IMR-90 (cell line): ENCODE measurements around the gene NEUROD6. TPM values are rescaled to one million over a fixed set of nuclear protein-coding genes. Genes with fewer than 3 reads are reported as not detected.

ENCODE experiments used
- ATAC-seq: fragments of 200-7000 bp; cut with Tn5 transposase; 2 replicates; pipeline ENCODE4 v1.9.1; 2020; ENCODE audit warnings: low read depth, mild to moderate bottlenecking, moderate library complexity
- BruUV-seq: library from RNA; stranded (reverse); fragments of 400-500 nt; replicated peaks from 2 replicates; lab custom pipeline; 2021; lab: Mats Ljungman, UMichigan
- CTCF ChIA-PET: fragments of 300-600 bp; formaldehyde crosslinking; extraction: SDS; loops from one replicate; lab custom pipeline; 2021; ENCODE audit warnings: antibody characterized with exemption; lab: Yijun Ruan, JAX
- POLR2A ChIA-PET: fragments of 300-600 bp; sonication (Branson Sonifier 250); formaldehyde crosslinking; loops from one replicate; lab custom pipeline; 2022; ENCODE audit warnings: antibody characterized with exemption; ENCODE audit not compliant: unreplicated experiment; lab: Charles Lee
- DNase-seq: peaks from one replicate; pipeline ENCODE4 v3.0.0; 2013
- H2AFZ ChIP-seq: replicated peaks from 2 replicates; pipeline ENCODE3; 2013; ENCODE audit warnings: low read length, mild to moderate bottlenecking; ENCODE audit not compliant: poor library complexity
- H2AK5ac ChIP-seq: 2 replicates; pipeline ENCODE4 v1.6.1; 2013; ENCODE audit warnings: low read depth, low read length, inconsistent platforms
- H2AK9ac ChIP-seq: replicated peaks from 2 replicates; pipeline ENCODE3; 2013; ENCODE audit warnings: mild to moderate bottlenecking, low read depth, low read length, moderate library complexity; ENCODE audit not compliant: poor library complexity
- H2BK120ac ChIP-seq: 2 replicates; pipeline ENCODE4 v1.6.1; 2013; ENCODE audit warnings: low read depth, low read length, inconsistent platforms
- H2BK15ac ChIP-seq: 3 replicates; pipeline ENCODE4 v1.6.1; 2013; ENCODE audit warnings: low read depth, low read length, inconsistent platforms
- H2BK20ac ChIP-seq: 2 replicates; pipeline ENCODE4 v1.6.1; 2013; ENCODE audit warnings: low read depth, mild to moderate bottlenecking, inconsistent platforms, low read length, moderate library complexity
- H2BK5ac ChIP-seq: 2 replicates; pipeline ENCODE4 v1.6.1; 2013; ENCODE audit warnings: mild to moderate bottlenecking, low read depth, low read length, inconsistent platforms; ENCODE audit not compliant: poor library complexity, severe bottlenecking
- H3K14ac ChIP-seq: replicated peaks from 2 replicates; pipeline ENCODE4 v1.6.1; 2013; ENCODE audit warnings: low read depth, low read length, inconsistent platforms
- H3K18ac ChIP-seq: 2 replicates; pipeline ENCODE4 v1.6.1; 2013; ENCODE audit warnings: low read depth, low read length, control low read depth
- H3K23ac ChIP-seq: 2 replicates; pipeline ENCODE4 v1.6.1; 2013; ENCODE audit warnings: low read depth, low read length, inconsistent platforms
- H3K27ac ChIP-seq: 2 replicates; pipeline ENCODE4 v1.5.1; 2013; ENCODE audit warnings: mild to moderate bottlenecking, control low read depth, low read length; ENCODE audit not compliant: insufficient read depth
- H3K27me3 ChIP-seq: 2 replicates; pipeline ENCODE4 v1.6.1; 2013; ENCODE audit warnings: low read length; ENCODE audit not compliant: control insufficient read depth, insufficient read depth
- H3K36me3 ChIP-seq: 2 replicates; pipeline ENCODE4 v1.6.1; 2013; ENCODE audit warnings: low read length, mixed read lengths; ENCODE audit not compliant: control insufficient read depth, insufficient read depth
- H3K4ac ChIP-seq: 2 replicates; pipeline ENCODE4 v1.6.1; 2013; ENCODE audit warnings: low read depth, low read length, inconsistent platforms
- H3K4me1 ChIP-seq: 2 replicates; pipeline ENCODE4 v1.6.1; 2013; ENCODE audit warnings: low read length, mixed read lengths; ENCODE audit not compliant: control insufficient read depth, insufficient read depth
- H3K4me2 ChIP-seq: 2 replicates; pipeline ENCODE4 v1.6.1; 2013; ENCODE audit warnings: low read depth, mild to moderate bottlenecking, control low read depth, low read length, moderate library complexity
- H3K4me3 ChIP-seq: 2 replicates; pipeline ENCODE4 v1.5.1; 2013; ENCODE audit warnings: low read depth, mild to moderate bottlenecking, control low read depth, low read length, moderate library complexity; ENCODE audit not compliant: insufficient read depth
- H3K56ac ChIP-seq: 2 replicates; pipeline ENCODE4 v1.6.1; 2013; ENCODE audit warnings: low read length, inconsistent platforms; ENCODE audit not compliant: insufficient read depth; ENCODE audit errors: extremely low read depth
- H3K79me1 ChIP-seq, 2 experiments: 2 replicates each; pipeline ENCODE4 v1.6.1; 2013; ENCODE audit warnings: low read length in 2 of 2, inconsistent platforms in 1 of 2, low read depth in 1 of 2
- H3K9ac ChIP-seq: 2 replicates; pipeline ENCODE4 v1.6.1; 2013; ENCODE audit warnings: low read depth, low read length, control low read depth
- H3K9me1 ChIP-seq: 2 replicates; pipeline ENCODE4 v1.6.1; 2013; ENCODE audit warnings: low read length, inconsistent platforms; ENCODE audit not compliant: insufficient read depth
- H3K9me3 ChIP-seq: 2 replicates; pipeline ENCODE4 v1.6.1; 2013; ENCODE audit warnings: low read length; ENCODE audit not compliant: control insufficient read depth, insufficient read depth
- H4K20me1 ChIP-seq: 2 replicates; pipeline ENCODE4 v1.6.1; 2013; ENCODE audit warnings: low read length, inconsistent platforms; ENCODE audit not compliant: insufficient read depth
- H4K5ac ChIP-seq: 2 replicates; pipeline ENCODE4 v1.6.1; 2013; ENCODE audit warnings: mild to moderate bottlenecking, low read depth, low read length, control low read depth
- H4K8ac ChIP-seq, 2 experiments: 2 replicates each; pipeline ENCODE4 v1.6.1; 2013; ENCODE audit warnings: low read depth in 2 of 2, low read length in 2 of 2, control low read depth in 1 of 2, inconsistent platforms in 1 of 2
- H4K91ac ChIP-seq: 2 replicates; pipeline ENCODE4 v1.6.1; 2013; ENCODE audit warnings: low read depth, low read length, inconsistent platforms; ENCODE audit not compliant: insufficient read depth
- BHLHE40 ChIP-seq: fragments of 150-350 bp; IDR thresholded peaks from 2 replicates; pipeline ENCODE4 v1.6.1; 2016; ENCODE audit warnings: mild to moderate bottlenecking, low read depth, low read length
- CHD1 ChIP-seq: IDR thresholded peaks from 2 replicates; pipeline ENCODE4 v1.6.1; 2012; ENCODE audit warnings: low read depth, low read length, improper control_type of control experiment
- CTCF ChIP-seq: conservative IDR thresholded peaks from 2 replicates; pipeline ENCODE4 v1.5.1; 2012; ENCODE audit warnings: mild to moderate bottlenecking, low read depth, low read length, improper control_type of control experiment
- ELK1 ChIP-seq: fragments of 150-350 bp; IDR thresholded peaks from 2 replicates; pipeline ENCODE4 v1.6.1; 2016; ENCODE audit warnings: low read depth, mild to moderate bottlenecking, low read length, moderate library complexity, borderline replicate concordance
- MAFK ChIP-seq: IDR thresholded peaks from 2 replicates; pipeline ENCODE4 v1.6.1; 2012; ENCODE audit warnings: low read depth, low read length, improper control_type of control experiment
- MAZ ChIP-seq: IDR thresholded peaks from 2 replicates; pipeline ENCODE4 v1.6.1; 2012; ENCODE audit warnings: low read depth, mild to moderate bottlenecking, low read length, improper control_type of control experiment, moderate library complexity, borderline replicate concordance
- MXI1 ChIP-seq: IDR thresholded peaks from 2 replicates; pipeline ENCODE4 v1.6.1; 2012; ENCODE audit warnings: low read depth, mild to moderate bottlenecking, low read length, moderate library complexity, borderline replicate concordance
- NFE2L2 ChIP-seq: fragments of 150-350 bp; IDR thresholded peaks from 2 replicates; pipeline ENCODE4 v1.6.1; 2016; ENCODE audit warnings: low read depth, mild to moderate bottlenecking, low read length
- POLR2A ChIP-seq: IDR thresholded peaks from 2 replicates; pipeline ENCODE4 v1.6.1; 2012; ENCODE audit warnings: mild to moderate bottlenecking, low read depth, low read length
- RCOR1 ChIP-seq: IDR thresholded peaks from 2 replicates; pipeline ENCODE4 v1.6.1; 2012; ENCODE audit warnings: mild to moderate bottlenecking, low read length, improper control_type of control experiment; ENCODE audit not compliant: insufficient replicate concordance
- SMC3 ChIP-seq: fragments of 150-350 bp; IDR thresholded peaks from 2 replicates; pipeline ENCODE4 v1.6.1; 2016; ENCODE audit warnings: low read depth, mild to moderate bottlenecking, antibody characterized with exemption, low read length, moderate library complexity
- USF2 ChIP-seq: fragments of 150-350 bp; IDR thresholded peaks from 2 replicates; pipeline ENCODE4 v1.6.1; 2017; ENCODE audit warnings: mild to moderate bottlenecking, antibody characterized with exemption, low read length, low read depth
- WGBS, 2 experiments: methylation state at CpG; one replicate each; pipeline versions ENCODE4 v1.1.5 to v1.1.7; 2013; ENCODE audit warnings: missing lambda C conversion rate in 2 of 2; ENCODE audit not compliant: insufficient read length in 1 of 2; ENCODE audit errors: extremely low coverage in 2 of 2; 5-methylcytosine and 5-hydroxymethylcytosine counted together
- dilution Hi-C: fragments of 300-500 bp; cut with HindIII; formaldehyde crosslinking; loops from one replicate; pipeline ENCODE4 v1.14.3; 2018; ENCODE audit warnings: low sequenced_read_pairs; ENCODE audit not compliant: unreplicated experiment
- in situ Hi-C: fragments of 300-500 bp; cut with MboI; formaldehyde crosslinking; loops from 3 replicates; pipeline ENCODE4 v1.14.3; 2019; ENCODE audit warnings: low sequenced_read_pairs, inconsistent platforms, mixed read lengths
- intact Hi-C: fragments of 100-400 bp; cut with micrococcal nuclease; formaldehyde crosslinking; loops from 2 replicates; pipeline ENCODE4 v1.10.0; 2022
- polyA plus RNA-seq, 3 experiments: library from polyadenylated mRNA; depleted of rRNA; stranded (reverse); fragments of >200 nt; gene quantifications; 2 replicates each; pipeline ENCODE4 v1.2.3, GENCODE V29; 2012; ENCODE audit warnings: low replicate concordance in 1 of 3
- total RNA-seq: library from RNA; depleted of rRNA; stranded (reverse); fragments of >200 nt; gene quantifications from 2 replicates; pipeline ENCODE4 v1.2.3, GENCODE V29; 2012

NEUROD6 gene
- total and polyA plus RNA-seq, 2 of the 4 experiments (the other 2 are of a cell fraction): not detected

- no CpG with 5 or more reads among the region's 2 CpGs for WGBS, 2 experiments
- no peaks in the 10 kb centered on the region for H4K20me1 ChIP-seq
- dilution Hi-C loops (no loop called here), intact Hi-C loops (no loop called here), in situ Hi-C loops (no loop called here)
- ATAC-seq (no peak), DNase-seq (no peak)
- no peak overlapping the region for H3K18ac ChIP-seq
- no peak overlapping the region for H2BK5ac ChIP-seq
- no peak overlapping the region for H3K4ac ChIP-seq
- H3K79me1 ChIP-seq: no peaks in the 10 kb centered on the region
- no peaks in the 10 kb centered on the region for H3K27me3 ChIP-seq
- no peak overlapping the region for H2BK20ac ChIP-seq
- H3K36me3 ChIP-seq: no peaks in the 10 kb centered on the region
- H3K56ac ChIP-seq: no peak overlapping the region
- ChIA-PET CTCF (no interaction called here), POLR2A (no interaction called here)
- H2BK15ac ChIP-seq: no peak overlapping the region
- no peak for TF ChIP-seq RCOR1
- no peak for TF ChIP-seq MAFK
- TF ChIP-seq MAZ: no peak
- no peak for TF ChIP-seq POLR2A
- no peak for TF ChIP-seq MXI1
- TF ChIP-seq NFE2L2: no peak
- no peak for TF ChIP-seq CTCF
- no peak for TF ChIP-seq ELK1
- no peak for TF ChIP-seq SMC3
- TF ChIP-seq CHD1: no peak
- TF ChIP-seq USF2: no peak
- TF ChIP-seq BHLHE40: no peak
- H3K9me1 ChIP-seq: no peaks in the 10 kb centered on the region
- H2AK9ac ChIP-seq: no peak overlapping the region
- H3K4me3 ChIP-seq: no peak overlapping the region
- H3K9ac ChIP-seq: no peak overlapping the region
- no peak overlapping the region for H4K8ac ChIP-seq
- BruUV-seq: no TSS peak
- H3K4me1 ChIP-seq: no peaks in the 10 kb centered on the region
- H2BK120ac ChIP-seq: no peak overlapping the region
- H3K4me2 ChIP-seq: no peak overlapping the region
- no peaks in the 10 kb centered on the region for H3K9me3 ChIP-seq
- H4K91ac ChIP-seq: no peak overlapping the region
- no peak overlapping the region for H2AK5ac ChIP-seq
- H3K27ac ChIP-seq: no peak overlapping the region
- H3K23ac ChIP-seq: no peak overlapping the region
- H2AFZ ChIP-seq: no peak overlapping the region
- H4K5ac ChIP-seq: no peak overlapping the region
- no peak overlapping the region for H3K14ac ChIP-seq
Measured at GRCh38 chr7:31326416-31326815, 14.1 kb downstream of the NEUROD6 start.
